ENCODE data around the gene HECW1.

DNA sequence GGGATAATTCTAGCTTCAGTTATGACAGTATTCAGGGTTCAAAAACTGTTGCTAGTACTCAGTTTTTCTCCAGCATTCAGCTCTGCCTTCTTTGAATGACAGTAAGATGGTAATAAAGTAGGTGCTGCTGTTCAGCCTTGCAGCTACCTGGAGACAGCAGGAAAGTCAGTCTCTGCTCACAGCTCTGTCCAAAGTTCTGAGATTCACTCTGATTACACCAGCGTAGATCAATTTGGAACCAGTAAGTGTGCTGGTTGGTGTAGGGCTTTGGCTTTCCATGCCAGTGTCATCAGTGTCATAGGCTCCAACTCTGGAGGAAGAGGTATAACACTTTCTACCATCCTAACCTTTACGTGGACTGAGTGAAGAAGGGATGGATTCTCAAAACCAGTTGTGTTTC lies 496.6 kb downstream of the HECW1 start:
- TF ChIP-seq TAF1 (IDR thresholded peaks at IDR 0.05; ENCODE audit: borderline replicate concordance, insufficient read depth, low read length) (no peak), POLR2AphosphoS5 (IDR thresholded peaks at IDR 0.05; ENCODE audit: low read depth, low read length) (no peak)
- TF ChIP-seq, protein P1, sequence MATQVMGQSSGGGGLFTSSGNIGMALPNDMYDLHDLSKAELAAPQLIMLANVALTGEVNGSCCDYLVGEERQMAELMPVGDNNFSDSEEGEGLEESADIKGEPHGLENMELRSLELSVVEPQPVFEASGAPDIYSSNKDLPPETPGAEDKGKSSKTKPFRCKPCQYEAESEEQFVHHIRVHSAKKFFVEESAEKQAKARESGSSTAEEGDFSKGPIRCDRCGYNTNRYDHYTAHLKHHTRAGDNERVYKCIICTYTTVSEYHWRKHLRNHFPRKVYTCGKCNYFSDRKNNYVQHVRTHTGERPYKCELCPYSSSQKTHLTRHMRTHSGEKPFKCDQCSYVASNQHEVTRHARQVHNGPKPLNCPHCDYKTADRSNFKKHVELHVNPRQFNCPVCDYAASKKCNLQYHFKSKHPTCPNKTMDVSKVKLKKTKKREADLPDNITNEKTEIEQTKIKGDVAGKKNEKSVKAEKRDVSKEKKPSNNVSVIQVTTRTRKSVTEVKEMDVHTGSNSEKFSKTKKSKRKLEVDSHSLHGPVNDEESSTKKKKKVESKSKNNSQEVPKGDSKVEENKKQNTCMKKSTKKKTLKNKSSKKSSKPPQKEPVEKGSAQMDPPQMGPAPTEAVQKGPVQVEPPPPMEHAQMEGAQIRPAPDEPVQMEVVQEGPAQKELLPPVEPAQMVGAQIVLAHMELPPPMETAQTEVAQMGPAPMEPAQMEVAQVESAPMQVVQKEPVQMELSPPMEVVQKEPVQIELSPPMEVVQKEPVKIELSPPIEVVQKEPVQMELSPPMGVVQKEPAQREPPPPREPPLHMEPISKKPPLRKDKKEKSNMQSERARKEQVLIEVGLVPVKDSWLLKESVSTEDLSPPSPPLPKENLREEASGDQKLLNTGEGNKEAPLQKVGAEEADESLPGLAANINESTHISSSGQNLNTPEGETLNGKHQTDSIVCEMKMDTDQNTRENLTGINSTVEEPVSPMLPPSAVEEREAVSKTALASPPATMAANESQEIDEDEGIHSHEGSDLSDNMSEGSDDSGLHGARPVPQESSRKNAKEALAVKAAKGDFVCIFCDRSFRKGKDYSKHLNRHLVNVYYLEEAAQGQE (IDR thresholded peaks at IDR 0.05; ENCODE audit: insufficient read depth in 1 of 2, low read depth in 2 of 2, low read length in 2 of 2): 0 out of 4 replicates have a peak, but pooled peaks of 1 of the 2 experiments have one; percentile 54
